Measurements from ENCODE around the gene TEX44.
A peak's percentile ranks its signal among the peaks of the same experiment; 100 is the strongest.

DNA sequence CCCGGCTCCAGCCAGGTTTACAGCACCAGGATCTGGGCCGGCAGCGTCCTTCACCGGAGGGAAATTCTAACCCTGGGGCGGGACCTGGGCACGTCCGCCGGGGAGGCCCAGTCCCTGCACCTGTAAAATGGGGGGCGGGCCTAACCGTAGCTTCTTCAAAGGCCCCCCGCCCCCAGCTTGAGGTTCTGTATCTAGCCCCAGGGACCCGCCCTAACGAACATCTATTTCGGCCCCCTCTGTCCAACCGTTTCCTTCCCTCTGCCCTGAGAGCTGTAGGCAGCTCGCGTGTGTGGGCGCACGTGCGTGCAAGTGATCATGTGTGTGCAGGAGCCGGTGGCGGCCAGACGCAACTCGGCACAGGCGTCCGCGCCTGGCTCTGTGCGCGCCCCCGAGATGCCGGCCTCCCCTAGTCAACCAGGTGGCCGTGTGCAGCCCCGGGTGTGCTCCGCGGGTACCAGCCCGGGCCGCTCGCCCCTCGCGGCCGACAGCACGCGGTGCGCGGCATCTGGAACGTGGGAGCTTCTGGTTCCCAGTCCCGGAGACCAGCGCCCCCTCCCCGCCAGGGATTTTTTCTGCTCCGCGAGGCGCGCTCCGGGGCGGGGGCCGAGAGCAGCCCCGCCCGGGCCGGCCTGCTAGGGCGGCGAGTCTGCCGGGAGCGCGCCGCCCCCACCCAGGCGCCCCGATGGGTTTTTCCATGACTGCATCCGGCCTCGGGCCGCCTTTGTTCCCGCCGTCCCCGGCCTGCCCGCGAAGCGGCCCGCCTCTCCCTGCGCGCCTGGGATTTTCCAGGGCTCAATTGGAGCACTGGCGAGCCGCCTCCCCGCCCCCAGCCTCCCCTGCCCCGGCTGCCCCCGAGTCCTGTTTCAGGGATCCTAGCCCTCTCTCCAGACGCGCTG is 21.2 kb downstream of the TEX44 start:
- 0 out of 2 replicates have a peak, but pooled peaks have one; percentile 32 for TF ChIP-seq SIN3A (IDR thresholded peaks at IDR 0.05; ENCODE audit: borderline replicate concordance, insufficient read depth, low read depth, low read length)
- peak; percentile 84 for TF ChIP-seq TCF7L2 (IDR thresholded peaks at IDR 0.05; ENCODE audit: low read depth, low read length)
- TF ChIP-seq, protein P1, sequence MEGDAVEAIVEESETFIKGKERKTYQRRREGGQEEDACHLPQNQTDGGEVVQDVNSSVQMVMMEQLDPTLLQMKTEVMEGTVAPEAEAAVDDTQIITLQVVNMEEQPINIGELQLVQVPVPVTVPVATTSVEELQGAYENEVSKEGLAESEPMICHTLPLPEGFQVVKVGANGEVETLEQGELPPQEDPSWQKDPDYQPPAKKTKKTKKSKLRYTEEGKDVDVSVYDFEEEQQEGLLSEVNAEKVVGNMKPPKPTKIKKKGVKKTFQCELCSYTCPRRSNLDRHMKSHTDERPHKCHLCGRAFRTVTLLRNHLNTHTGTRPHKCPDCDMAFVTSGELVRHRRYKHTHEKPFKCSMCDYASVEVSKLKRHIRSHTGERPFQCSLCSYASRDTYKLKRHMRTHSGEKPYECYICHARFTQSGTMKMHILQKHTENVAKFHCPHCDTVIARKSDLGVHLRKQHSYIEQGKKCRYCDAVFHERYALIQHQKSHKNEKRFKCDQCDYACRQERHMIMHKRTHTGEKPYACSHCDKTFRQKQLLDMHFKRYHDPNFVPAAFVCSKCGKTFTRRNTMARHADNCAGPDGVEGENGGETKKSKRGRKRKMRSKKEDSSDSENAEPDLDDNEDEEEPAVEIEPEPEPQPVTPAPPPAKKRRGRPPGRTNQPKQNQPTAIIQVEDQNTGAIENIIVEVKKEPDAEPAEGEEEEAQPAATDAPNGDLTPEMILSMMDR (IDR thresholded peaks at IDR 0.05), result no peak; the same call in 1 of the 2 replicates
- TF ChIP-seq, protein P2, sequence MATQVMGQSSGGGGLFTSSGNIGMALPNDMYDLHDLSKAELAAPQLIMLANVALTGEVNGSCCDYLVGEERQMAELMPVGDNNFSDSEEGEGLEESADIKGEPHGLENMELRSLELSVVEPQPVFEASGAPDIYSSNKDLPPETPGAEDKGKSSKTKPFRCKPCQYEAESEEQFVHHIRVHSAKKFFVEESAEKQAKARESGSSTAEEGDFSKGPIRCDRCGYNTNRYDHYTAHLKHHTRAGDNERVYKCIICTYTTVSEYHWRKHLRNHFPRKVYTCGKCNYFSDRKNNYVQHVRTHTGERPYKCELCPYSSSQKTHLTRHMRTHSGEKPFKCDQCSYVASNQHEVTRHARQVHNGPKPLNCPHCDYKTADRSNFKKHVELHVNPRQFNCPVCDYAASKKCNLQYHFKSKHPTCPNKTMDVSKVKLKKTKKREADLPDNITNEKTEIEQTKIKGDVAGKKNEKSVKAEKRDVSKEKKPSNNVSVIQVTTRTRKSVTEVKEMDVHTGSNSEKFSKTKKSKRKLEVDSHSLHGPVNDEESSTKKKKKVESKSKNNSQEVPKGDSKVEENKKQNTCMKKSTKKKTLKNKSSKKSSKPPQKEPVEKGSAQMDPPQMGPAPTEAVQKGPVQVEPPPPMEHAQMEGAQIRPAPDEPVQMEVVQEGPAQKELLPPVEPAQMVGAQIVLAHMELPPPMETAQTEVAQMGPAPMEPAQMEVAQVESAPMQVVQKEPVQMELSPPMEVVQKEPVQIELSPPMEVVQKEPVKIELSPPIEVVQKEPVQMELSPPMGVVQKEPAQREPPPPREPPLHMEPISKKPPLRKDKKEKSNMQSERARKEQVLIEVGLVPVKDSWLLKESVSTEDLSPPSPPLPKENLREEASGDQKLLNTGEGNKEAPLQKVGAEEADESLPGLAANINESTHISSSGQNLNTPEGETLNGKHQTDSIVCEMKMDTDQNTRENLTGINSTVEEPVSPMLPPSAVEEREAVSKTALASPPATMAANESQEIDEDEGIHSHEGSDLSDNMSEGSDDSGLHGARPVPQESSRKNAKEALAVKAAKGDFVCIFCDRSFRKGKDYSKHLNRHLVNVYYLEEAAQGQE (IDR thresholded peaks at IDR 0.05; ENCODE audit: insufficient read depth in 1 of 2, low read depth in 2 of 2, low read length in 1 of 2), result no peak
